Medulla oblongata (tissue), 1 donor: ENCODE measurements around the gene MKLN1.
A peak's percentile ranks its signal among the peaks of the same experiment; 100 is the strongest.

Source experiments
- DNase-seq: peaks from one replicate; pipeline ENCODE4 v3.0.0-alpha.2; 2015; ENCODE audit errors: extremely low spot score

Gene MKLN1

DNA sequence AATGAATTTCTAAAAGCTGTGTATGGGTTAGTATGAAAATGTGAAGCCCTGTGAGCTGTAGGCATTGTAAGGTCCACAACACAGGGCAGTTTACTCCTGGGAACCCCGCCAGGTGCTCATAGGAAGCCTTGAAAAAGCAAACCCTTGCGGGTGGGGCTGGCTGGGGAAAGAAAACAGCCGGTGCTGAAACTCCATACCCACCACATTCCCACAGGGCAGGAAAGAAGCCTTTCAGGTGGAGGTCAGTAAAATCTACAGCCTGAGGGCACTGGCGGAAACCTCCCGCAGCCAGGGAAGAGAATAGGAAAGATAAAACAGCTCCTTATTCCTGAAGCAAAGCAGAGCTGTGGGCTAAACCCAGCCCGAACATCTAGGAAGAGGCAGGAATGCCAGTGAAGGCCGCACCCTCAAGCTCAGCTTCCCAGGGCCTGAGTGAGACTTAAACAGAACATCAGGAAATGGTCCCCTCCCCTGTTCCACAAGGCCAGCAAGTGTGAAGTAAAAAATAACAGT lies 194.0 kb downstream of the MKLN1 start:
- no peak for DNase-seq

DNA sequence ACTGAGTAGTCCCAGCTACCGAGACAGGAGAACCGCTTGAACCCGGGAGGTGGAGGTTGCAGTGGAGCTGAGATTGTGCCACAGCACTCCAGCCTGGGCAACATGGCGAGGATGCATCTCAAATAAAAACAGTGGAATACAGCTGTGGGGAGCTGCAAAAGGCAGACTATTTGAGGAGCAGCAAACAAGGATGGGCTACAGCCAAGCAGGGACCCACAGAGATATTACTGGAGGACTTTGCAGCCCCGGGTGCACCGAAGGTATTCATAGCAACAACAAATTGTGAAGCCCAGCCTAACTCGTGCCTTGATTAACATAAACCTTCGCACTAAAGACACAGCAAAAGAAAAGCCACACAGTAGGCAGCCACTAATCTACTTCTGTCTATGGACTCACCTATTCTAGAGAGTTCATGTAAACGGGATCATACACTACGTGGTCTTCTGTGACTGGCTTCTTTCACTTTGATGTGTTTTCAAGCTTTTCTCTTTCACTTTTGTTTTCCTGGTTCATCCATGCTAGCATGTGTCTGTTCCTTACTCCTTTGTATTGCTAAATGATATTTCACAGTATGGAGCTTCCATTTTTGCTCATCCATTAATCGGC lies 194.8 kb downstream of the MKLN1 start:
- DNase-seq: no peak

DNA sequence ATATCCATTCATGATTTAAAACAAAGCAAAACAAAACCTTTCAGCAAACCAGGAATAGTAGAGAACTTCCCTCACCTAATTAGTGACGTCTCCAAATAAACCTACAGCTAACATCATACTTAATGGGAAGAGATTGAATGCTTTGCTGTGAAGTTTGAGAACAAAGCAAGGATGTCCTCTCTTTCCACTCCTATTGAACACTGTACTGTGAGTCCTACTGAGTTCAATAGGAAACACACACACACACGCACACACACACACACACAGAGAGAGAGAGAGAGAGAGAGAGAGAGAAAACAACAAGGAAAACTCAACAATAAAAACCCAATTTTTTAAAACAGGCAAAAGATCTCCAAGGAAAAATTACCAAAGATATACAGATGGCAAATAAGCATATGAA lies 196.4 kb downstream of the MKLN1 start:
- no peak for DNase-seq

DNA sequence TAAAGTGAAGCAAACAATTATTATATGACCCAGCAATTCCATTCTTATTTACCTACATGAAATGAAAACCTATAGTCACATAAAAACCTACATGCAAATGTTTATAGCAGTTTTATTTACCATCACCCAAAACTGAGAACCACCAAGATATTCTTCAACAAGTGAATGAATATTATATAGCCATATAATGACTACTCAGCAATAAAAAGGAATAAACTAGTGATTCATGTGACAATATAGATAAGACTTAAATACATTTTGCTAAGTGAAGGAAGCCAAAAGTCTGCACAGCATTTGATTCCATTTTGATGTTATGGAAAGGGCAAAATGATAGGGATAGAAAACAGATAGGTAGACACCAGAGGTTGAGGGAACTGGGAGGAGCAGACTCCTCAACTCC lies 197.0 kb downstream of the MKLN1 start:
- no peak for DNase-seq

DNA sequence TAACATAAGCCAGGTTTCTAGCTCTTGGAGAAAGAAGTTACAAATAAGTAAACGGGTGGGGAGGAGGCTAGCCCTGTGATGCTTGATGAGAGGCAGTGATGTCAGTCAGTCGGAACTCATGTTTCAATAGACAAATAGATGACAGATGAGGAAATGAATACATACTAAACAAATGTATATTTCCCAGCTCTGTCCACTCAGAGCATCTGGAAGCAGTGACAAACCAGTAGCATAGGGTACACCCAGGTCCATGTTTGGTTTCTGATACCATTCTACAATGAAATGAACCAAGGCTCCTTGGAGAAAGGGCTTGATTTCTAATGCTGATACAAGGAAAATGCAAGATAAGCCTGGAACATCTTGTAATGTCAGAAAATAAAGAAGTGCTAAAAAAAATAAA lies 198.1 kb downstream of the MKLN1 start:
- DNase-seq: no peak

DNA sequence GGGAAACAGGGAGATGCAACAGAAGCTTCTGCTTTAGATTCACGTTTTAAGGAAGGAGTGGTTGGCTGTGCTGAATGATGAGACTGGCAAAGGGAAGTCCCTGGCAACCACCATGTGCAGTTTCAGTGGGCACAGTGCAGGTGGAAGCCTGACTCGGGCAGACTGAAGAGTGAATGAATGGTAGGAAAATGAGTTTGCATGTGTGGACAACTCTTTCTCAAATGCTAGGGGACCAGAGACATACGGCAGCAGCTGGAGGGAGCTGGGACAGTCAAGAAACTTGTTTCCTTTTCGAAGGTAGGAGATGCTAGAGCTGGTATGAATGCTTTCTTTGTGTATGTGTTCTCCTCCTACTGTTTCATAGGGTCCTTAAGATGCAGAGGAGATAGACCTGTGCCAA lies 199.8 kb downstream of the MKLN1 start:
- DNase-seq: no peak

DNA sequence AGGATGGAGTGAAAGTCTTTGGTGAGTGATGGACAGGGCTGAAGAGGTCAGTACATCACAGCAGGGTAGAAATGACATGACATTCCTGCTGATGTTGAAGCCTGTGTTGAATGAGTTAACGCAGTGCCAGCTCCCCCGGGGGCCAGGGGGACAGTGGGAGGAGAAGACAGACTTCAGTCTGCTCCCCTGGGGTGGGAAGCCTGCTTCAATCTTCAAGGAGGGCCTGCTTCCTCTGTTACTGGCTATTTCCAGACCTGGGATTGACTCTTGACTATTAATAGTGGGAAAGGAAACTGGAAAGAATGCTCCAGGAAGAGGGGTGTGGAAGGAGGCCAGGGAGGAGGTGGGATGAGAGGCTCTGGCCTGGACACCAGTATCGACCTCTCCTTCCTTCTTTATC lies 201.5 kb downstream of the MKLN1 start:
- no peak for DNase-seq

DNA sequence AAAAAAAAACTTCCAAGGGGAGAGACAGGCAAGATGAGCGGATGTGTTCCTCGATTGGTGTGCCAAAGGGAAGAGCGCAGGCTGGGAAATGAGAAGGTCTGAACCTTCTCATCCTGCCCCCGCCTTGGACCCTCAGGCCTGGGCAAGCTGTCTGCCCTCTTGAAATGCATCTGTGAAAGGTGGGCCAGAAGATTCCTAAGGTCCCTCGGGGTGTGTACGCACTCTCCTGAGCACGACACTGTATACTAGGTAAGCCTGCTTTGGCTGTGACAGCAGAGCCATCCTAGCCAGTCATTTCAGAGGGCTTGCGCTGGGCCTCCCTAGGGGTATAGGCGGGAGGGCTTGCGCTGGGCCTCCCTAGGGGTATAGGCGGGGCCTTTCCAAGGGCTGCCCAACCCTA lies 201.9 kb downstream of the MKLN1 start:
- DNase-seq: no peak

DNA sequence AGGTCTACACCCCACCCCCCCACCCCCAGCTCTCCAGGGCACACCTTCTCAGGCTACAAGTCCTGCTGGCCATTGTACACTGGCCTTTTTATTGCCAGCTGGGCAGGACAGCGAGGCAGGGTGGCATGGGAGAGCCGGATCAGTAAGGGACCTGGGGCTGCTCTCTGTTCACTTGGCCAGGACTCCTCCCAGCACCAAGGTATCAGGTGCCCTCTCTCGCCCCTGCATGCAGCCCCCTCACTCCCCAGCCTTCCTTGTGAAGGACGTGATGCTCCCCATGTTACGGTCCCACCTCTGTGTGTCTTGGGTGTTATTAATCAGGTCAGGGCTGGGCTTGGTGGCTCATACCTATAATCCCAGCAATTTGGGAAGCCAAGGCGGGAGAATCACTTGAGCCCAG lies 202.5 kb downstream of the MKLN1 start:
- DNase-seq: no peak

DNA sequence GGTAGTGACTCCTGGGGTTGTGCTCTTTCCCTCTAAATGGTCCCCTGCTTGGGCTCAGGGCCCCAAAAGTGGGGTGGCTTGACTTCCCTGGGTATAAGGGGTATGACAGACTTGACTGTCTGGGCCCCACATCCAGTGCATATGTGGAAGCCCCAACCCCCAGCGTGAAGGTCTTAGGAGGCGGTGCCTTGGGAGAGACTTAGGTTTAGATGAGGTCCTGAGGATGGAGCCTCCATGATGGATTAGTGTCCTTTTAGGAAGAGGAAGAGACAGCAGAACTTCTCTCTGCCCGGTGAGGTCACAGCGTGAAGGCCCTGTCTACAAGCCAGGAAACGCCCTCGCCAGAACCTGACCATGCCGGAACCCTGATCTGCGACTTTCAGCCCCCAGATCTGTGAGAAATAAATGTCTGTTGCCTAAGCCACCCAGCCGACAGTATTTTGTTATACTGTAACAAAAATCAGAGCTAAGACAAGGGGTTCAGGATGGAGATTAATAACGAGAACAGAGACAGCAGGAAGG lies 205.0 kb downstream of the MKLN1 start:
- DNase-seq: no peak

DNA sequence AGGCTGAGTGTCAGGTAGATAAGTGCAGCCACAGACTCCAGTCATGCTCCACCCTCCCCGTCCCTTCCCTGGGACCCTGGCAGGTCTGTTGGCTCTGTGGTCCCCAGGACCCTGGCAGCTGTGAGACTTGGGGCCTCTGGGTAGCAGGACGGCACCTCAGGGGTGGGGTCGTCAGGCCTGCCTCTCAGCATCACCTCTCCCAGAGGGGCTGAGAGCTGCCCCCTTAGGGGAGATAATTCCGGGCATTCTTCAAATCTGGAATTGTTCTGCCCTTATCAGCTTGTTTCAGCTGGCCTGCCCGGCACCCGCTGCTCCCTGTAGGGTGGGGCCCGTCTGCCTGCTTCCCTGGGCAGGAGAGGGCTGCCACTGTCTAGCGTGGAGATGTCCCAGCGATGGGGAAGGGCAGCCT lies 205.5 kb downstream of the MKLN1 start:
- DNase-seq: no peak

DNA sequence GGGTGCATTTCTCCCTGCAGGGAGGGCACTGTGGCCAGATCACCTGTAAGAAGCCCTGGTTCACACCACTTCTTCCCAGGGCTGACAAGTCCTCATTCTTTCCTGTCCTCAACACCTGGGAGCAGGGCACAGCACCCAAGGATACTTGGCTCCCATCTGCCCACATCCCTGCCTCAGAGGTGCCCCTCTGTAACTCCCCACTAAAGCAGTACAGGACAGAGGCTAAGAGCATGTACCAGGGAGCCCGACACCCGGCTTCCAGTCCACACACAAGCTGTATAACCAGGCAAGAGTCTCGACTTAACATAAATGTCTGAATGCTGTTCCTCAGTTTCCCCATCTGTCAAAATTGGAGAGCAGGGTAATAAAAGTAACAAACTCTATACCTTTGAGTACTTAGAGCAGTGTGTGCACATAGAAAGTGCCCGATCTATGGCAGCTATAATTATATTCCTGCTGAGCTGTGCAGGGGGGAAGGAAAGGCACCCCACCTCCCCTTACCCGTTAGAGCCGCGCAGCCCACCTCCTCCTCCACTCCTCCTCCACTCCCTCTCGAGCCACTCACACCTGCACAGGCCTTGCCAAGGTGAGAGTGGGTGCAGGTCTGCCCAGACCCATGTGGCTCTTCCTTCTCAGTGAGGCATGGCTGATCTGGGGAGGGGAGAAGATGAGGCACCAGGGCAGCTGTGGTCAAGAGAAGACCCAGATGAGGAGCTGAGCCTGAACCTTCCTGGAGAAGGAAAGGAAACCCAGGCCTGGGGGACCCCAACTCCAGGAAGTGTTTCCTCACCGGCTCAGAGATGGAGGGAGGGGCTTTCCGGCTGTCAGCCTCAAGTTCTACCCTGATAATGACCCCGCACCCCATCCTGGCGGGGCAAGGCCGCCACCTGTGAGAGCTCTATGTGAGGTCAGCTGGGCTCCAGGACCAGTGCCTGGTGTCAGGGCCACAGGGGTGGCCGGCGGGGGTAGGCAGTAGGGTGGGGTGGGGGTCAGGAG lies 206.2 kb downstream of the MKLN1 start:
- no peak for DNase-seq

DNA sequence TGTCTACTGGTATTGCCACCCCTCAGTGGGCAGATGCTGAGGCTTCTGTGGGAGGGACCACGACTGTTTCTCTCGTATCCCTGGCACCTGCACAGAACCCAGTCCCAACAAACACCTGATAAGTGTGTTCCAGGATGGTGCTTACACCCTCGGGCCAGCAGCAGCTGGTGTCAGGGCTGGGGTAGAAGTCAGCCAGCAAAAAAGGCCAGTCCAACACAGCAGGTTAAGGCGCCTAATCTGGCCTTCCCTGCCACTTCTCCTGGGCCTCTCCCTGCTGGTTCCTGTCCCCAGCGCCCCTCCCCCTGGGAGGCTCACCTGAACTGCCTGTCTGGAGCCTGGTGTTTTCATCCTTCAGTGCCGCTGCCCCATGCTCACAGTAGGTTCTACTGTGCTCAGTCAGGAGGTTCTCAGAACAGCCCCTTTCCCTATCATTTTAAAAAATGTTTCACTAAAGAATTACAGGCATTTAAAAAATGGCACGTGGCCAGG lies 208.7 kb downstream of the MKLN1 start:
- DNase-seq: no peak

DNA sequence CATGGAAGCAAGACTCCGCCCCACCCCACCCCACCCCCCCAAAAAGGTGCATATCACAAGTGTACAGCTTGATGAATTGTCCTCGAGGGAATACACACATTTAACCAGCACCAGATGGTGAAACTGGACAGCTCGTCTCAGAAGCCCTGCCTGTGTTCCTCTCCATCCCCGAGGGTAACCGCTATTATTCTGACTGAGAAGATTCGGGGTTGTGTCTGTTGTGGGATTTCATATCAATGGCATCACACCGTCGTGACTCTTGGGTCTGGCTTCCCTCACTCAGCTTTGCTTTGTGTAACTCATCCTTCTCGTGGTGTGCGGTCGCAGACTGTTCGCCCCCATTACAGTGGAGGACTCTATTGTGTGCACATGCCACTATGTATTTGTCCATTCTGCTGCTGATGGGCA lies 209.9 kb downstream of the MKLN1 start:
- no peak for DNase-seq

DNA sequence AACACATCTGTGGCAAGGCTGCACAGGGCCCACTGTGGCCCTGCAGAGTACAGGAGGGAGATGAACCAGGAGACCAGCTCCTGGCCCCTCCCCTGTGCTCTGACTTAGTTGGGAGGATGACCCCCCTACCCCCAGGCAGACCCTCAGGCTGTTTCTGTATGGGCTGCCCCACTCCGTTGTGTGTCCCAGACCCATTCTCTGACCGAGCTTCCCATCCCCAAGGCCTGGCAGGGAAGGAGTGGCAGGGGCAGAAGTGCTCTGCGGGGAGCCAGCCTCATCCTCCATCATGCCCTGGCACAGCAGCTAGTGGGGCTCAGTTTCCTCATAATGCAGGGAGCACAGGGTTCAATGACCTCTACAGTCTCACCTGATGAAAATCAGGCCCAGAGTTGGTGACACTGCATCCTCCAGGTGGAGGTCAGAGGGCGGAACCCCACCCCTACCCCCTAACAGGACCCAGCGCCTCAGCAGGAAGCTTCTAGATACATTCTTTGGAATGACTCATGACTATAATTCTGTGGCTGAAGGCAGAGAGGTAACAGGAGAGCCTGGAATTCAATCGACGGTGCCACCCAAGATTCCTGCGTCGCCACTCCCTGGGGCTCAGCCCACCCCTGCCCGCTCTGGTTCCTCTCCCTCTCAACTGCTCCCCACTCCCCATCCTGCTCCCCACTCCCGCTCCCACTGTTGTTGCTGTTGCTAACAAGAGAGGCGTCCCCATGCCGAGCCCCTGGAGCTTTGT lies 210.6 kb downstream of the MKLN1 start:
- DNase-seq: no peak

DNA sequence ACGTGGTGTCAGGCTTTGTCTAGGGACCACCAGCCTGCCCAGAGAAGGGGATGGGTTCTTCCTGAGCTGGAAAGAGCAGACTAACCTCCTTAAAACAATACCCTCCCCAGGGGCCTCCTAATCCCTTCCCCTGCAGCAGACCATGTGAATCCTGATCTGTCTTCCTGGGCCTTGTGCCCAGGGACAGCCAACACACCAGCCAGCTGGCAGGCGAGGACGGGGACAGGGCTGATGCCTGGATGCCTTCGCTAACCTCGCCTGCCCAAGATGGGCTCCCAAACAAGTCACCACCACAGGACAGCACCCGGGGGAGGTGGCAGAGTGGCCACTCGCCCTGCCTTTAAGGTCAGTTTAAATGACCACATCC lies 211.1 kb downstream of the MKLN1 start:
- DNase-seq: peak; percentile 41

DNA sequence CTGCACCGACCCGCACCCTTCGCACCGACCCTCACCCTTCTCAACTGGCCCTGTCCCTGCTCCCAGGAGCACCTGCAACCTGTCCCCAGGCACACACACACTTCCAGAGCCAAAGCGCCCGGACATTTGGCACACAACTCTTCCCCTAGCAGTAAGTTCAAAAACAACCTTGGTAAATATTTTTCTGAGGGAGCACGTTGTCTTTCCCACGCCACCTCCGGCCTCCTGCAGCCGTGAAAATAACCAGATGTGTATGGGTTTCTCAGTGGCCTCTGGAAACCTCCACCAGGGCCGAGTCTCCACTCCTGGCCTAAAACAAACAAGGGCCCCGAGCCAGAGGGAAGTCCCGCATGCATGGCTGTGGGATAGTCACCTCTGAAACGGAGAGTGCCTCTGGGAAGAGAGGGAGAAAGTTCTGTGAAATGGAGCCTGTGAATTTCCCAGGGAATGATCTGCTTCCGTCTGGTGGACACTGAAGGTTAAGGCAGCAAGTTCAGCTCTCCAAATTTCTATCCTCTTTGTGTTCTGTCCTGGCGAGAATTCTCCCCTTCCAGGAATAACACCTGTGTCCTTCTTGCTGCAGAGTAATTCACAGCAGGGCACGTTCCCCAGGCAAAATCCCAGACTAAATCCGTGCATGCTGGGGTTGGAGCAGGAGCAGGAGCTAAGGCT lies 213.0 kb downstream of the MKLN1 start:
- no peak for DNase-seq

DNA sequence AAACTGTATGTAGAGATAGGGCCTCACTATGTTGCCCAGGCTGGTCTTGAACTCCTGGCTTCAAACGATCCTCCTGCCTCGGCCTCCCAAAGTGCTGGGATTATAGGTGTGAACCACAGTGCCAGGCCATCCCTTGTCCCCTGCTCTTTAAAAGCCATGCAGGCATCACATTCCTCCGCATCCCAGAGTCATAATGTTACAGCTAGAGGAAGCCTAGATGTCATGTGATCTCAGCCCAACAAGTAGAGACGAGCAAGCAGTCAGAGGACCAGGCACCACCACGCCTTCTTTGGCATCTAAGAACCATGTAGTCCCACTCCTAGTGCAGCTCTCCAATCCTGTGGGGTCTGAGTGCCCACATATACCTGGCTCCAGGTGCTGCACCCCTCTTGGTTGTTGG lies 215.6 kb downstream of the MKLN1 start:
- no peak for DNase-seq

DNA sequence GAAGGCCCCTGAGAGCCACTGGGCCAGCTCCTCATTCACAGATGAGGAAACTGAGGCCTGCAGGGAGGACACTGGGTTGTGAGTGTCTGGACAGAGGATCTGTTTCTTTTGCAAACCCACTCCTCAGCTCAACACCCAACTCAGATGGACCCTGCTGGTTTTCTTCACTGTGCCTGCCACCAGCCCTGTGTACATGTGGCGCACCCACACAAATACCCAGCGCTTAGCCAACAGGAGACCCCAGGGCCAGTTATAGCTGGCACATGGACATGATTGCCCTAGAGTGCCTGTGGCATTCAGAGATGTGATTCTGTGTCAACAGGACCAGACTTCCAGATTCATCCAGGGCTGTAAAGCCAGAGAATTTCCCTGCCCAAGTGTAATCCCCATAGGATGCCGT lies 216.3 kb downstream of the MKLN1 start:
- DNase-seq: no peak

DNA sequence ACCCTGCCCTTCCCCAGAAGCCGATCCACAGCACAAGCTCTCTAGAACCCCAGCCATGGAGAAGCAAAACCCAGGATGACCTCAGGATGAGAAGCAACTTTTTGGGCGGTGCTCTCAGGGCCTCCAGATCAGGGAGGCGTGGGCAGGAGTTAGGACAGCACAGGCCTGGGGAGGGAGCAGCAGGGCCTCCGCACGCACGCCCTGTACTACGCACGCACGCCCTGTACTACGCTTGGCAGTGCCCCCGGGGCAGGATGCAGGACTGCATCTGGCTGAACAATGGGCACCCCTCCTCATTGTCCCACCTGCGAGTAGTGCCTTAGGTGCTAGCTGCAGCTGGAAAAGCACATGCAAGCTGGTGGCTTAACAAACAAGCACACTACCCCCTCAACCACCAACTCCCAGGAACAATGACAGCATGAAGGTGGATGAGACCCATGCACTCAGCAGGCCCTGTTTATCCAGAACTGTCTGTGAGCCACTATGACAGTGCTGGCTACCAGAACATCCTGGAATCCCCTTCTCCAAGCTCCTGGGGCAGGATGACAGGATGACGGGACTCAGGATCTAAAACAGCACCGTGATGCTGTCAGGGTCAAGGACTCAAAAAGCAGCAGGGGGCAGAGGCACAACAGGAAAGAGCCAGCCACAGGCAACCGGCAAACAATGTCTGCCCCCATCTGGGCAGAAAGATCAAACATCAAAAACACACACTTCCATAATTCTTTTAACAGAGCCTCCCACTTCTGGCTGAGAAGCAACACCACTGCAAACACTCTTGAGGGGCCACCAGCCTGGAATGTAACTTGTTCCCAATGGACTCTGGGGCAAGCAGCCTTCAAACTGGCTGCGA lies 217.0 kb downstream of the MKLN1 start:
- DNase-seq: no peak

DNA sequence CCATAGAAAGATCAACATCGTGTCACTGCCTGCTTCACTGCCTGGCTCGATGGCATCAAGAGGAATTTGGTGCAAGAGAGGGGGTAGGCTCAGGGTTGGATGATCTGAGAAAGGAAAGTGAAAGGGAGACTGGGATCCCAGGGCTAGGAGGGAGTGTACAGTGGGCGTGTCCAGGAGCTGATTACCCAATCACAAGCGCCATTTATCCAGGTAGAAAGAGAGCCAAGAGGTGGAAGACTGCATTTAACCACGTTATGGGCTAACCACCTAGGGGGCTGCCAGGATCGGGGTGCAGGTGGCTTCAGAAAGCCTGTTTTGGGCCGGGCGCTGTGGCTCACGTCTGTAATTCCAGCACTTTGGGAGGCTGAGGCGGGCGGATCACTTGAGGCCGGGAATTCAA lies 218.4 kb downstream of the MKLN1 start:
- DNase-seq: no peak
